KMS-11 (cell line): ENCODE results near the gene PTPRJ.

Experiments used
- H2AFZ ChIP-seq: fragments of 200-600 bp; sonication (generic); 2 replicates; pipeline ENCODE4 v1.6.1; 2016; ENCODE audit warnings: antibody characterized with exemption, mixed run types, low read depth
- H3K27ac ChIP-seq: fragments of 200-600 bp; sonication (generic); 2 replicates; pipeline ENCODE4 v1.6.1; 2016; ENCODE audit warnings: mild to moderate bottlenecking, mixed run types
- H3K27me3 ChIP-seq: fragments of 200-600 bp; sonication (generic); 2 replicates; pipeline ENCODE4 v1.6.1; 2017; ENCODE audit warnings: mild to moderate bottlenecking, low read depth, mixed run types, moderate library complexity; ENCODE audit not compliant: insufficient read depth
- H3K36me3 ChIP-seq: fragments of 200-600 bp; sonication (generic); 2 replicates; pipeline ENCODE4 v1.6.1; 2017; ENCODE audit warnings: mild to moderate bottlenecking, mixed run types; ENCODE audit not compliant: insufficient read depth
- H3K4me1 ChIP-seq: fragments of 200-600 bp; sonication (generic); 2 replicates; pipeline ENCODE4 v1.6.1; 2016; ENCODE audit warnings: mild to moderate bottlenecking, low read depth, mixed run types; ENCODE audit not compliant: poor library complexity, severe bottlenecking
- H3K4me2 ChIP-seq: fragments of 200-600 bp; sonication (generic); 2 replicates; pipeline ENCODE4 v1.7.0; 2016; ENCODE audit warnings: mild to moderate bottlenecking, mixed run types
- H3K4me3 ChIP-seq: fragments of 200-600 bp; sonication (generic); IDR thresholded peaks from 2 replicates; pipeline ENCODE4 v1.6.1; 2017; ENCODE audit warnings: low read depth, low read length, mixed read lengths; ENCODE audit not compliant: insufficient read depth
- H3K79me2 ChIP-seq: fragments of 200-600 bp; sonication (generic); 2 replicates; pipeline ENCODE4 v1.6.1; 2016; ENCODE audit warnings: low read depth, mixed run types; ENCODE audit not compliant: insufficient read depth
- H3K9ac ChIP-seq: fragments of 200-600 bp; sonication (generic); 2 replicates; pipeline ENCODE4 v1.6.1; 2016; ENCODE audit warnings: mild to moderate bottlenecking, mixed run types
- H4K20me1 ChIP-seq: fragments of 200-600 bp; sonication (generic); 2 replicates; pipeline ENCODE4 v1.6.1; 2016; ENCODE audit warnings: mild to moderate bottlenecking, mixed run types; ENCODE audit not compliant: insufficient read depth
- TF ChIP-seq, protein P1 (sequence below): fragments of 200-600 bp; sonication (generic); conservative IDR thresholded peaks from 2 replicates; pipeline ENCODE4 v1.6.1; 2017; ENCODE audit warnings: low read depth, mild to moderate bottlenecking, antibody characterized with exemption, low read length, moderate library complexity, mixed read lengths

PTPRJ gene

DNA sequence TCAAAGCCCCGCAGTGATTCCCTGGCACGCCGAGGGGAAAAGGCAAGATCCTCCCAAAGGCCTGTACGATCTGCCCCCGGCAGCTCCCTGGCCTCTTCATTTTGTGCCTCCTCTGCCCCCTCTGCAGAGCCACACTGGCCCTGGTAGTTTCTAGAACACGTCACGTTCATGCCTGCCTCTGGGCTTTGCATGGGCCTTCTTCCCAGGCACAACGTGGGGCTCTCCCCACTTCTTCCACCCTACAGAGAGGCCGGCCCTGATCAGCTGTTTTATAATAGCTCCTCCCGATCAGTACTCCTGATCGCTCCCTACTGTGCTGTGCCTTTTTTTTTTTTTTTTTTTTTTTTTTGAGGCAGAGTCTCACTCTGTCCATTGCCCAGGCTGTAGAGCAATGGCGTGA, 78.4 kb downstream of the PTPRJ start:
- no peak overlapping the region for H3K27ac ChIP-seq
- H3K27me3 ChIP-seq, result no peaks in the 10 kb centered on the region
- H3K36me3 ChIP-seq, result no peaks in the 10 kb centered on the region
- no peak overlapping the region for H3K4me2 ChIP-seq
- no peak overlapping the region for H3K4me3 ChIP-seq
- H3K4me1 ChIP-seq, result no peaks in the 10 kb centered on the region
- H3K9ac ChIP-seq, result no peak overlapping the region
- H2AFZ ChIP-seq, result no peak overlapping the region
- TF ChIP-seq, protein P1, sequence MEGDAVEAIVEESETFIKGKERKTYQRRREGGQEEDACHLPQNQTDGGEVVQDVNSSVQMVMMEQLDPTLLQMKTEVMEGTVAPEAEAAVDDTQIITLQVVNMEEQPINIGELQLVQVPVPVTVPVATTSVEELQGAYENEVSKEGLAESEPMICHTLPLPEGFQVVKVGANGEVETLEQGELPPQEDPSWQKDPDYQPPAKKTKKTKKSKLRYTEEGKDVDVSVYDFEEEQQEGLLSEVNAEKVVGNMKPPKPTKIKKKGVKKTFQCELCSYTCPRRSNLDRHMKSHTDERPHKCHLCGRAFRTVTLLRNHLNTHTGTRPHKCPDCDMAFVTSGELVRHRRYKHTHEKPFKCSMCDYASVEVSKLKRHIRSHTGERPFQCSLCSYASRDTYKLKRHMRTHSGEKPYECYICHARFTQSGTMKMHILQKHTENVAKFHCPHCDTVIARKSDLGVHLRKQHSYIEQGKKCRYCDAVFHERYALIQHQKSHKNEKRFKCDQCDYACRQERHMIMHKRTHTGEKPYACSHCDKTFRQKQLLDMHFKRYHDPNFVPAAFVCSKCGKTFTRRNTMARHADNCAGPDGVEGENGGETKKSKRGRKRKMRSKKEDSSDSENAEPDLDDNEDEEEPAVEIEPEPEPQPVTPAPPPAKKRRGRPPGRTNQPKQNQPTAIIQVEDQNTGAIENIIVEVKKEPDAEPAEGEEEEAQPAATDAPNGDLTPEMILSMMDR, result no peak
- no peaks in the 10 kb centered on the region for H3K79me2 ChIP-seq
- H4K20me1 ChIP-seq, result no peaks in the 10 kb centered on the region

DNA sequence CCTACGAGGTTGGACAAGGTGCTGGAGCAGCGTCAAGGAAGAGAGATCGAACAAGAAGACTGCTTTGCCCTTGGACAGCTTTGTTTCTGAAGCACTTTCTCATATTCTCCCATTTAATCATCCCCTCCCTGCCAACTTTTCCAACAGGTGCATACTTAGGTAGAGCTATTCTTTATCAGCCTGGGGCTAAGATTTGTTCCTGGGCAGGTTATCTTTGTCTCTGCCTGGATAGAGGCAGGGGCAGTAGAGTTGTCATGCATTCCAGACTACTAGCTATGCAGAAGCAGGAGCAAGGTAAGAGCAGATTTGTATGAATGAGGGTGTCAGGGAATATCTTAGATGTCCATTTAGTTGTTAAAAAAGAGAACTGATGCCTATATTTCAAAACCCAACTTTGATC, 82.3 kb downstream of the PTPRJ start:
- H3K36me3 ChIP-seq, result no peaks in the 10 kb centered on the region
- H2AFZ ChIP-seq, result no peak overlapping the region
- H3K27ac ChIP-seq, result no peak overlapping the region
- H3K4me1 ChIP-seq, result no peaks in the 10 kb centered on the region
- H3K4me3 ChIP-seq, result no peak overlapping the region
- no peak overlapping the region for H3K4me2 ChIP-seq
- no peak overlapping the region for H3K9ac ChIP-seq
- no peaks in the 10 kb centered on the region for H4K20me1 ChIP-seq
- no peaks in the 10 kb centered on the region for H3K79me2 ChIP-seq
- TF ChIP-seq, protein P1, result no peak
- no peaks in the 10 kb centered on the region for H3K27me3 ChIP-seq

DNA sequence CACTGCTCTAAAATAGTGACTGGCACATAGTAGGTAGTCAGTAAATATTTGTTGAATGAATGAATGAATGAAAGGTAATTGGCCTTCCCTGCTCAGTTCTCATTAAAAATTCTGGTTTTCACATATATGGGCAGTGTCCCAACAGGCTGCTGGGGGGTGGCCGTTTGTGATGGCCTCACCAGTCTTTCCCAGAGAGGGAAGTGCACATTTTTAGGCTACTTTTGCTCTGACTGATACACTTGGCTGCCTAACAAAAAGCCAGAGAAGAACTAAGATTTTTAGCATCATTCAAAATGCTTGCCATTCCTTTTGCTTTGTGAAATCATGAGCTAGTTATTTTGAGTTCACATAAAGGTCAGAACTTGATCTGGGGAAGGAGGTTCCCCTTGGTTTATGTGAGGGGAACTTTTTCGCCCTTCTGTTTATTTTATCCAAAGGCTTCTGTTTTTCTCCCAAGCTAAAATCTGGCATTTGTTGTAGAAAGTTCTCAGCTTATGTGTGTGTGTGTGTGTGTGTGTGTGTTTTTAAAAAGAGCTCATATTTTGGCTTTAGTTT, 83.1 kb downstream of the PTPRJ start:
- H3K9ac ChIP-seq, result no peak overlapping the region
- H3K27ac ChIP-seq, result no peak overlapping the region
- no peak overlapping the region for H2AFZ ChIP-seq
- no peaks in the 10 kb centered on the region for H3K4me1 ChIP-seq
- H4K20me1 ChIP-seq, result no peaks in the 10 kb centered on the region
- no peak overlapping the region for H3K4me2 ChIP-seq
- no peaks in the 10 kb centered on the region for H3K36me3 ChIP-seq
- no peak overlapping the region for H3K4me3 ChIP-seq
- TF ChIP-seq, protein P1, result no peak
- H3K79me2 ChIP-seq, result no peaks in the 10 kb centered on the region
- no peaks in the 10 kb centered on the region for H3K27me3 ChIP-seq

DNA sequence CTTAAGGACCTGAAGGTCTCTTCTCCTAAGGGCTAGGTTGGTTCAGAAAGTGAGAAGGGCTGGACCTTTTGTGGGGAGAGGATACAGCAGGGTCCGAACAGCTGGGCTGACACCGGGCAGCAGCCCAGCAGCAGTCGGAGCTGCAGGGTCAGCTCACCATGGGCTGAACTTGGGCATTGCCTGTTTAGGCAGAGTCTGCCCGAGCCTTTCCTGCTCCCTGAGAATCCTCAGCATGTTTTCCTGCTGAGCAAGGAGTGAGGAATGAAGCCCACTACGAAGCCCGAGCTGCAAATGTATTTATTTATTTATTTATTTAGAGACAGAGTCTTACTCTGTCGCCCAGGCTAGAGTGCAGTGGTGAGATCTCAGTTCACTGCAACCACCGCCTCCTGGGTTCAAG, 83.9 kb downstream of the PTPRJ start:
- Histone ChIP-seq H3K27me3 (no peaks in the 10 kb centered on the region), H3K4me1 (no peaks in the 10 kb centered on the region), H3K27ac (no peak overlapping the region), H3K36me3 (no peaks in the 10 kb centered on the region), H2AFZ (no peak overlapping the region), H3K79me2 (no peaks in the 10 kb centered on the region), H4K20me1 (no peaks in the 10 kb centered on the region), H3K4me2 (no peak overlapping the region), H3K4me3 (no peak overlapping the region), H3K9ac (no peak overlapping the region)
- TF ChIP-seq, protein P1, result no peak
